Stimulated activated CD8-positive, alpha-beta memory T cell treated with anti-CD3 and anti-CD28 coated beads, Interleukin-2, amount 100 ng/mL, for 1 hour (primary cell): ENCODE data around the gene POTED.
"Not testable (repeated sequence)": the region's sequence is repeated elsewhere in the genome, so short reads cannot be mapped to it uniquely, and the experiment has no call there.

Source experiments
- DNase-seq, 2 donors: peaks; one replicate each; pipeline ENCODE4 v3.0.0-alpha.2; 2020; ENCODE audit warnings: low read depth in 2 of 2

Gene POTED

GRCh38 chr21:13609477-13609876, at the start of gene POTED:
TSS of gene POTED (plus strand) at chr21:13609777. CDS start at chr21:13610229, 452 bp downstream.
- DNase-seq = not testable (repeated sequence)

GRCh38 chr21:13650101-13650500, 40.5 kb downstream of the POTED start:
- DNase-seq = not testable (repeated sequence)

- DNase-seq = not testable (repeated sequence)
Observed at GRCh38 chr21:13651746-13652145, 42.2 kb downstream of the POTED start.
